Measurements from ENCODE around the gene FLNB. TPM values are rescaled to one million over a fixed set of nuclear protein-coding genes. Genes with fewer than 3 reads are reported as not detected.

Gene FLNB
- total RNA-seq, 3 donors from 2014 or later (not counting 1 experiment from before 2014, with no cell fraction given): 24.6 to 30.8 (median 26.6) TPM

GRCh38 chr3:58131101-58131825 is 123.0 kb downstream of the FLNB start:
- no peak overlapping the region for H3K4me3 ChIP-seq (ENCODE audit: low read length)
- no peak overlapping the region for H3K4me3 Mint-ChIP-seq
- H3K27me3 Mint-ChIP-seq (ENCODE audit: low read depth in 2 of 2): no peaks in the 10 kb centered on the region

GRCh38 chr3:58132850-58133249 is 124.6 kb downstream of the FLNB start:
- no peaks in the 10 kb centered on the region for H3K27me3 Mint-ChIP-seq (ENCODE audit: low read depth in 2 of 2)
- peaks cover 10 to 11% of the 10 kb centered on the region in 2 donors for H3K4me1 Mint-ChIP-seq
- no peak overlapping the region for H3K27ac Mint-ChIP-seq
- ATAC-seq: no peak
- no peak for DNase-seq
- H3K9me3 ChIP-seq (ENCODE audit: control insufficient read depth, insufficient read depth, low read length): no peaks in the 10 kb centered on the region
- no peak overlapping the region for H3K4me3 ChIP-seq (ENCODE audit: low read length)
- H3K27ac ChIP-seq (ENCODE audit: low read length): no peak overlapping the region
- H3K4me1 ChIP-seq (ENCODE audit: control insufficient read depth, insufficient read depth, low read length): peaks cover 11% of the 10 kb centered on the region
- TF ChIP-seq CTCF (IDR thresholded peaks at IDR 0.05): no peak
- no peak overlapping the region for H3K4me3 Mint-ChIP-seq
- H3K36me3 Mint-ChIP-seq: no peaks in the 10 kb centered on the region
- no peaks in the 10 kb centered on the region for H3K9me3 Mint-ChIP-seq
- H3K27me3 ChIP-seq (ENCODE audit: control insufficient read depth, insufficient read depth, low read length): no peaks in the 10 kb centered on the region
- WGBS (ENCODE audit: insufficient coverage): 93% methylated on average over 3 of the region's 4 CpGs
- intact Hi-C loops (cut with micrococcal nuclease): no loop called here
- peaks cover 17% of the 10 kb centered on the region for H3K36me3 ChIP-seq (ENCODE audit: control insufficient read depth, insufficient read depth, low read length)

More at GRCh38 chr3:58131101-58131825, 123.0 kb downstream of the FLNB start:
- peaks cover 10 to 11% of the 10 kb centered on the region in 2 donors for H3K4me1 Mint-ChIP-seq
- Histone ChIP-seq H3K9me3 (ENCODE audit: control insufficient read depth, insufficient read depth, low read length) (no peaks in the 10 kb centered on the region), H3K36me3 (ENCODE audit: control insufficient read depth, insufficient read depth, low read length) (peaks cover 17% of the 10 kb centered on the region), H3K27ac (ENCODE audit: low read length) (no peak overlapping the region), H3K4me1 (ENCODE audit: control insufficient read depth, insufficient read depth, low read length) (peaks cover 11% of the 10 kb centered on the region), H3K27me3 (ENCODE audit: control insufficient read depth, insufficient read depth, low read length) (no peaks in the 10 kb centered on the region)
- no peak overlapping the region for H3K27ac Mint-ChIP-seq
- H3K36me3 Mint-ChIP-seq: no peaks in the 10 kb centered on the region
- 97% methylated on average over 6 of the region's 6 CpGs for whole genome bisulfite sequencing (ENCODE audit: insufficient coverage)
- no peak for TF ChIP-seq CTCF (IDR thresholded peaks at IDR 0.05)
- intact Hi-C loops (cut with micrococcal nuclease): no loop called here
- no peaks in the 10 kb centered on the region for H3K9me3 Mint-ChIP-seq
- DNase-seq: no peak
- ATAC-seq: no peak

- no peak overlapping the region for H3K4me3 ChIP-seq (ENCODE audit: low read length)
- Mint-ChIP-seq H3K4me1 (no peaks in the 10 kb centered on the region), H3K27ac (no peak overlapping the region), H3K36me3 (no peaks in the 10 kb centered on the region), H3K9me3 (no peaks in the 10 kb centered on the region), H3K4me3 (no peak overlapping the region), H3K27me3 (ENCODE audit: low read depth in 2 of 2) (no peaks in the 10 kb centered on the region)
- no peaks in the 10 kb centered on the region for H3K9me3 ChIP-seq (ENCODE audit: control insufficient read depth, insufficient read depth, low read length)
- WGBS (ENCODE audit: insufficient coverage): 94% methylated on average over 5 of the region's 5 CpGs
- intact Hi-C loops (cut with micrococcal nuclease): no loop called here
- H3K27me3 ChIP-seq (ENCODE audit: control insufficient read depth, insufficient read depth, low read length): no peaks in the 10 kb centered on the region
- H3K27ac ChIP-seq (ENCODE audit: low read length): no peak overlapping the region
- H3K4me1 ChIP-seq (ENCODE audit: control insufficient read depth, insufficient read depth, low read length): no peaks in the 10 kb centered on the region
- peaks cover 25% of the 10 kb centered on the region for H3K36me3 ChIP-seq (ENCODE audit: control insufficient read depth, insufficient read depth, low read length)
- TF ChIP-seq CTCF (IDR thresholded peaks at IDR 0.05): no peak
- ATAC-seq (no peak), DNase-seq (no peak)
These were observed 126.2 kb downstream of the FLNB start for GRCh38 chr3:58134468-58134867.
